Stromal cell of bone marrow (primary cell): ENCODE data around the gene KLF3.
"Not testable (repeated sequence)": the region's sequence is repeated elsewhere in the genome, so short reads cannot be mapped to it uniquely, and the experiment has no call there.

ENCODE experiments used
- DNase-seq: peaks from one replicate; pipeline ENCODE4 v3.0.0-alpha.2; 2012; ENCODE audit warnings: low read depth

Gene KLF3

DNA sequence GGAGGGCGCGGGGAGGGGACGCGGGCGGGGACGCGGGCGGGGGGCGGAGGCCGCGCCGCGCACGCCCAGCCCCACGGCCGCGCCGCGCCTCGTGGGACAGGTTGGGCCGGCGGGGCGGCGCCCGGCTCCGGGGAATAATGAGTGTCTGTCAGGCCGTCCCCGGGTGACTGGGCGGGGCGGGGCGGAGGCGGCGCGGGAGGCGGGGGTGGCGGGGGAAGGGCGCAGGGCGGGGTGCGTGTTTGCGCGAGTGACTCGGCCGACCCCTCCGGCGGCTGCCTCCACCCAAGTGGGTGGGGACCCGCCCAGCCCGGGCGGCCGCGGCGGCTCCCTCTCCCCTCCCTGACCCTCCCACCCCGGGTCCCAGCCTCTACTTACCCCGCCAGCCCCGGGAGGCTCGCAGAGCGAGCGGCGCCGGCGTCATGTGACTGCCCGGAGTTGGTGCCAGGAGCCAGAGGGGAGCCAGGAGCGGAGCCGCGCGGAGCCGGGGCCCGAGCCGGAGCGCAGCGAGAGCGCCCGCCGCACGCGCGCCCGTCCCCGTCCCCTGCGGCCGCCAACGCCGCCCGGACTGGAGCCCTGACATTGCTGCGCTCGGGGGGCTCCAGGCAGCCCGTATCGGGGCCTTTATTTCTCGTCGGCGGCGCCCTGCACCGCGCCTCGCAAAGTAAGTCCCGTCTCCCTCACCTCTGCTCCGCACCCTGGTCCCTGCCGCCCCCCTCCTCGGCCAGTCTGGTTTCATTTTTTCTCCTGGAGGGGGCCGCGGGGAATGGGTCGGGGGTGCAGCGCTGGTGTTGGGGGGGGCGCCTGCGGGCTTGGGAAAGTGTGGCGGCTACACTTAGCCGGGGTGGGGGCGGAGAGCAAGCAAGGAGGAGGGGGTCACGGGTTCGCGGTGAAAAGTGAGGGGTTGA is at the start of gene KLF3:
Gene KLF3 (plus strand): TSS at position 399 of the 905 bp plus-strand sequence. CDS start 16,427 bp downstream, outside the sequence.
- DNase-seq, result peak; percentile 84

DNA sequence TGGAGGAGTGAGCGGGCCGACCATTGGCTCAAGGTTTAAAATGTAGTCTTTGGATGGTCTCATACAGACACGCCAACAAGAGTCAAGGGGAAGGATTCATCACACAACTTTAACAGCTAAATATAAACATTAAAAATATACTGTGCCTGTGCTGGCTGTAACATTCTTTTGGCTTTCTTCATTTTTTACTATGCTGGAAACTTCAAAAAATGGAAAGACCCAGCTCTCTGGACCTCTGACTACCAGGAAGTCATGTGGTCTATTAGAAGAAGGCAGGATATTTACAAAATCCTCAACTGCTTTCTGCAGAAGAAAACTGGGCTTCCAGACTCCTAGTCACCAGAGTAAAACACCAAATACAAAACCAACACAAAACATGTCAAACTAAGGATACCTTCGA is 49.8 kb upstream of the KLF3 start:
- DNase-seq, result no peak

DNA sequence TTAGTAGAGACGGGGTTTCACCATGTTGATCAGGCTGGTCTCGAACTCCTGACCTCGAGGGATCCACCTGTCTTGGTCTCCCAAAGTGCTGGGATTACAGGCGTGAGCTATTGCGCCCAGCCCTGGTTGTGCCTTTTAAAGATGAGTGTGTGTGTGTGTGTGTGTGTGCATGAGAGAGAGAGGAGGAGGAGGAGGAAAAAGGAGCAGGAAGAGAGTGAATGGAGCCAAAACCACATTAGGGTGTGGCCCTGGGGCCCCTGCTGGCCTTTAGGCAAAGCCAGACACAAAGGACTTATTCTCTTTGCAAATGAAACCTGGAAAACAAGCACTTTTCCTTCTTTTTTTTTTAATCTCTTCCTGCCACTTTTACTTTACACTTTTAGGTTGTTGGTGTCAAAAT is 48.2 kb upstream of the KLF3 start:
- DNase-seq, result no peak

DNA sequence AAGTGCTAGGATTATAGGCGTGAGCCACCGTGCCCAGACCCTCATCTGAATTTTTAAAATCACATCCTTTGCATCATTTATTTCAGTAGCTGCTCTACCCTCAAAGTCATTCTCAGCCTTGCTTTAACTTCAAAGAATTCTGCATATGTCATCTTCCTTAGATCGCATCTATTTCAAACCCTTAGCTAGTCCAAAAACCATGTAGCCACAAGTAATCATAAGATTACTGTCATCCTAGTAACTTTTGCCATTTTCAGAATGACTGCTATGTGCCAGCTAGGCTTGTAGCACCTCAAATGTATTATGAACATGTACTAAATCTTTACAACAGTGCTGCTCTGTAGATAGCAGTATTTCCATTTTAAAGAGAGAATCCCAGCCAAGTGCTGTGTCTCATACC is 45.5 kb upstream of the KLF3 start:
- no peak for DNase-seq

DNA sequence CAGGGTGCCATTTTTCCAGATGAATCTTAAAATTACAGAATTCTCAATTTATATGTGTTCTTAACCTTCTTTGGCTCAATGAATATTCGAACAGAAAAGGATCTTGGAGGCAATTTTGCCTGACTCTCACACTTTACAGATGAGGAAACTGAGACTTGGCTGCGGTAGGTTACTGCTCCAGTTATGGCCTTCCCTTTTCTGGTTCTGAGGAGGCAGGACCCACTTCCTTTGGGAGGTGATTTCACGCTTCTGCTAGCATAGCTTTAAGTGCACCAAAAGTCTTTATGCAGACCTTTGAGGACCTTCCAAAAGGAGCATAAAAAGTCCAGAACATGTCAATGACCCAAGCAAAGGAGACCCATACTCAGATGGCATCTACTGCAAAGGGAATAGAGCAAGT is 44.7 kb upstream of the KLF3 start:
- no peak for DNase-seq

DNA sequence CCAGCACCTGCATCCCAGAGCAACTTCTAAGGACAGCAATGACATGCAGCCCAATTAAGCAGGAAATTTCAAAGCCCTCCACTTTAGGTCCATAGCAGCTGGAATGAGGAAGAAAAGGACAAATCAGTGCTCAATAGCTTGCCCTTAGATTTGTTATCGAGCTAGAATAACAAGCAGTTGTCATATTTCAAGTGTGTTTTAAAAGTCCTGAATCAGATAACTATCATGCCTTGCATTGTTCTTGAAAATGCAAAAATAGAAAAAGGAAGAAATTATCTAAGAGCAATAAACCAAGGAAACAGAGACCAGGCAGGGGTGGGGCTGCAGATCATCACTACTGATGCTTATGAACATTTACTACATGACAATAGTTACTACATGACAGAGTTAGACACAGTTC is 43.9 kb upstream of the KLF3 start:
- DNase-seq, result no peak

DNA sequence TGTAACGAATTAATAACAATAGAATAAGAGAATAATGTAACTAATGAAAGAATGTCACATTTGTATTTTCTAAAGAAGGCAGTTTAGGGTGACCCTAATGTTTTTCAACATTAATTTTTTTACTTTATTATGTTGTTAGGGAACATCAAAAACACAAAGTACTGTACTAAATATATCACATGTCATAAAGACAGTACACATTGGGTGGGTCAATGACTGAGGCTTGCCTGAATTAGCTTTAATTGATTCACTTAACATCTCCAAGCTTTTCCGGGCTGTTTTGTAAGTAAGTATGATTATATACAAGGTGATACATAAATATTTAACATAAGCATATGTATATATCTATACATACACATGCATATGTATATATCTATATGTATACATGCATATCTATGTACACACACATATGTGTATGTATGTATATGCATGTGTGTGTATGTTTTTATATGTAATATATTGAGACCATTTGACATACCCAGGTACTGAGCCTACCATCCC is 43.4 kb upstream of the KLF3 start:
- DNase-seq, result no peak

DNA sequence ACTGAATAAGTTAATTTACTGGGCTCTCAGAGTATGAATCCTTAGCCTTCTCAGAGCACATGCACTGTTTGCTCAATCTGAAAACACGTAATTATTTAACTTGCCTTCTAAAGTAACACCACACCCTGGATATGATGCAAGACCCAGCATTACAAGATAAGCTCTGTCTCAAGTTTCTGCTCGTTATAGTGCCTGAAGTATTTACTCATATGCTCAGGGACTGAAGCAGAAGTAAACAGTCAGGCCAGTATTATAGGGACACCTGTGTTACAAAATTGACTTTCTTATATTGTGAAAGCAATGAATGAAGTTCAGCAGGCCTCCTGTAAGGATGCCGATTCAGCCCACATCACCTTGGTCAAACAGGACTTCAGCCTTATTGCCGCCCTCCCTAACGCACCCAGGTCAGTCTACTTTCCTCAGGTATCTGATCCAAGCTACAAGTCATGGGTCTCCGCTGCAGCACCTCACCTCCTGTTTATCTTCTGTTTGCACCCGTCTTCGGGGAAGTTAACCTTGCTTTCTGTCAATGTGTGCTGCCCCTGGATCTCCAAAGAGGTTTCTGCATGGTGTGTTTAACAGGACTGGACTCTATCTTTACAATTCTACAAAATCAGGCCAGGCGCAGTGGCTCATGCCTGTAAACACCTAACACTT is 42.8 kb upstream of the KLF3 start:
- peak; percentile 59 for DNase-seq

DNA sequence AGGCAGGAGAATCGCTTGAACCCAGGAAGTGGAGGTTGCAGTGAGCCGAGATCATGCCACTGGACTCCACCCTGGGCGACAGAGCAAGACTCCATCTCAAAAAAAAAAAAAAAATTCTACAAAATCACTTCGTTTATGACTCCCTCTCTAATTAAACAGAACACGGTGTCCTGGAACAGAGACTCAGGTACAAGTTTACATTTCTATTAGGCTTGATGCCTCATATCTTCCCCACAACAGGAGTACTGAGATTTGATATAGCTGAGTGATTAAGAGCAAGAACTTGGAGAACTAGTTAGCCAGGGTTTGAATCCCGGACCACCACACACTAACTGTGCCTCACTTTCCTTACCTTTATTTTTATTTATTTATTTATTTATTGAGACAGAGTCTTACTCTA is 42.2 kb upstream of the KLF3 start:
- no peak for DNase-seq

DNA sequence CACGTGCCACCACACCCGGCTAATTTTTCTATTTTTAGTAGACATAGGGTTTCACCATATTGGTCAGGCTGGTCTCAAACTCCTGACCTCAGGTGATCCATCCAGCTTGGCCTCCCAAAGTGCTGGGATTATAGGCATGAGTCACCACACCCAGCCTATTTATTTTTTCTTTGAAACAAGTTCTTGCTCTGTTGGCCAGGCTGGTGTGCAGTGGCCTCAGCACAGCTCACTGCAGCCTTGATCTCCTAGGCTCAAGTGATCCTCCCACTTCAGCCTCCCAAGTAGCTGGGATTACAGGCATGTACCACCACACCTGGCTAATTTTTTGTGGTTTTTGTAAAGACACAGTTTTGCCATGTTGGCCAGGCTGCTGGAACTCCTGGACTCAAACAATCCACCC is 41.7 kb upstream of the KLF3 start:
- not testable (repeated sequence) for DNase-seq

DNA sequence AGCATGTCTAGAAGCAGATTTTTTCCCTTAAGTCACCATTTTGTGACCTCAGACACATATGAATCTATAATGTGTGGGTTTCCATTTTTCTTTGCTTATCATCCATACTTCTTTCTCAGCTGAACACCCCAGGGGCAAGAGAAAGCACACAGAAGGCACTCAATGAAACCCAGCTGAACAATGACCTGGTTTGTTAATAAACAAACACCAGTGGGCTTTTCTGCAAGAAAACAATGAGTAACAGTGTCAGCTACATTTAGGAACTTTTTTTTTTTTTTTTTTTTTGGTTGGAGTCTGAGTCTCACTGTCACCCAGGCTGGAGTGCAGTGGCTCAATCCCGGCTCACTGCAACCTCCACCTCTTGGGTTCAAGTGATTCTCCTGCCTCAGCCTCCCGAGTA is 40.7 kb upstream of the KLF3 start:
- no peak for DNase-seq

DNA sequence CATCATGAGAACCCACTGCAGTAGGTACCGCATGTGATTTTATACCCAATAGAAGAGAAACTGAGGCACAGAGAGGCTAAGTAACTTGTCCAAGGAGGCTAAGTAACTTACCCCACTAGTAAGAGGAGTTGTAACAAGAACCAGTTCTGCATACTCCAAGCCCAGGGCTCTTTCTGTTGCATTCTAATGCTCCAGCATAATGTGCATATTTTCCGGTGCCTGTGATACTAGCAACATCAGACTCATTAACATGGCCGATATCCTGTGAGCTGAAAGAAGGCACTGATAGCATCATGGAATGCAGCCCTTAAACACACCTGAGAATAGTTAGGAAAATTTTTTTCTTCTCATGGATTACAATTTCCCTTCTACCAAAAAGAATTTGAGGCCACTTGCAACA is 39.7 kb upstream of the KLF3 start:
- DNase-seq, result no peak

DNA sequence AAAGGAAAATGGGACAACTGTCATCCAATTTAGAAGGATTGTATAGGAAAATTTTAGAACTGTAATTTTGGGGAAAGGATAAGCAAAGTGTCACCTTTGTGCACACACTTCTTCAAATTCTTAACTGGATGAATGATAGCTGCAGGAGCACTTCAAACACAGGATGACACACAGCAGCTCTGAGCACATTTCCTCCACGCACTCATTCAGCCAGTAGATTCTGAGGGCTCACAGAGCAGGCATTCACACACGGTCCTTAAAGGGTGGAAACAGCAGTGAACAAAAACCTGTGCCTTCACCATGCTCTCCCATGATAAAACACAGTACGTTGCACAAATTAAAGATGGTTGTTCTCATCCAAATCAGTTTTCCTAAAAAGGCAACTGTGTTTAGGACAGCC is 38.5 kb upstream of the KLF3 start:
- DNase-seq, result no peak

DNA sequence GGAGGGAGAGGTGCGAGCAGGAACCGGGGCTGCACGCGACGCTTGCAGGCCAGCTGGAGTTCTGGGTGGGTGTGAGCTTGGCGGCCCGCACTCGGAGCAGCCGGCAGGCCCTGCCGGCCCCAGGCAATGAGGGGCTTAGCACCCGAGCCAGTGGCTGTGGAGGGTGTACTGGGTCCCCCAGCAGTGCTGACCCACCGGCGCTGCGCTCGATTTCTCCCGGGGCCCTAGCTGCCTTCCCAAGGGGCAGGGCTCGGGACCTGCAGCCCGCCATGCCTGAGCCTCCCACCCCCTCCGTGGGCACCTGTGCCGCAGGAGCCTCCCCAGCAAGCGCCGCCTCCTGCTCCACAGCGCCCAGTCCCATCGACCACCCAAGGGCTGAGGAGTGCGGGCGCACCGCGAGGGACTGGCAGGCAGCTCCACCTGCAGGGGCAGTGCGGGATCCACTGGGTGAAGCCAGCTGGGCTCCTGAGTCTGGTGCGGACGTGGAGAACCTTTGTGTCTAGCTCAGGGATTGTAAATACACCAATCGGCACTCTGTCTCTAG is 37.0 kb upstream of the KLF3 start:
- not testable (repeated sequence) for DNase-seq

DNA sequence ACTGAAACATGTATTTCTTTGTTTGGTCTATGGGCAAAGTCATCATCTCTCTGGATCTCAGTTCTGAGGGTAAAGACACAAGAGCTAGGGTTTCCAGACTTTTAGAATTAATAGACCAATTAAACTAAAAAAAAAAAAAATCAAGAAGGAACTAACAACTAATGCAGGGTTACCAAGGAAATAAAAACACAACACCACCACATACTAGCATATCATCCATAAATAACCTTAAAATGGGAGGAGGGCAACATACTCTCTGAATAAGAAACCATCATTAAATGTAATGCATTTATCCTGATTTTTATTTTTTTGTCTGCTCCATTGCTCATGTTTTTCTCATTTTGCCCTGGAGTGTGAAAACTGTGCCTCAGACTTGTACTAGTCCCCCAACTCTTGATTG is 33.5 kb upstream of the KLF3 start:
- no peak for DNase-seq

DNA sequence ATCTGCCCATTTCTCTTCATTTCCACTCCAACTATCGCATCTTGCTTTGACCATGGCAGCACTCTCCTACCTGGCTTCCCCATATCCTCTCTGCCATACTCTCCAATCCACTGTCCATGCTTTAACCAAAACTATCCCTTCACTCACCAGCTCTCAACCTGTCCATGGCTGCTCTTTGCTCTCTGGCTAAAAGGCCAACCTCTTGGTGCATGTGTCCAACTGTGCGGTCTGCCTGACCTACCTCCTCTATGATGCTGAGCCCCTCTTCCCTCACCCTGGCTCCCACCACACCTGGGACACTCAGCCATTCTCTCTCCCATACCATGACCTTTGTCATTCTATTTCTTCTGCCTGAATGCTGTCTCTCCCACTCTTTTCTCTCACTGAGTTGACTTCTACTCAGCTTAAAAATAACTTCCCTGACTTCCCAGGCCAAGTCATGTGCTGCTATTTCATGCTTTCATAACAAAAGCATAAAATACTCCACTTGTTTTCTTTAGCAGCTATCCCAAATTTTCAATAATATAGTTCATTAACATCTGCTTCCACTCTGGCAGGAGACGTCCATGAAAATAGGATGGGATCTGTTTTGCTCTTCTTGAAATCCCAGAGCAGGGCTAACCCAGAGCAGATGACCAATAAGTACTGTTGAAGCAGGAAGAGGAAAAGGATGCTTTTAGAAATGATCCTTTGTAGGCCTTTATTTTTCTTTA is 29.8 kb upstream of the KLF3 start:
- peak; percentile 41 for DNase-seq

DNA sequence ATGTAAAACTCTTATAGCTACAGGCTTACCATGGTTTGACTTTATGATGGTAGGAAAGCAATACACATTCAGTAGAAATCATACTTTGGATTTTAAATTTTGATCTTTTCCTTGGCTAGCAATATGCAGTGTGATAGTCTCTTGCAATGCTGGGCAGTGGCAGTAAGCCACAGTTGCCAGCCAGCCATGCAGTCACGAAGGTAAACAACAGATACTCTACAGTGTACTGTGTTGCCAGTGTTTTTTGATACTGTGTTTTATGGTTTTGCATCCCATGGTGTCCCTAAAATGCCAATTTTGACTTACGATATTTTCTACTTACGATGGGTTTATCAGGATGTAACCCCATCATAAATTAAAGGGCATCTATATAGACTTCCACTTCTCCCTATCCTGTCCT is 24.8 kb upstream of the KLF3 start:
- no peak for DNase-seq

DNA sequence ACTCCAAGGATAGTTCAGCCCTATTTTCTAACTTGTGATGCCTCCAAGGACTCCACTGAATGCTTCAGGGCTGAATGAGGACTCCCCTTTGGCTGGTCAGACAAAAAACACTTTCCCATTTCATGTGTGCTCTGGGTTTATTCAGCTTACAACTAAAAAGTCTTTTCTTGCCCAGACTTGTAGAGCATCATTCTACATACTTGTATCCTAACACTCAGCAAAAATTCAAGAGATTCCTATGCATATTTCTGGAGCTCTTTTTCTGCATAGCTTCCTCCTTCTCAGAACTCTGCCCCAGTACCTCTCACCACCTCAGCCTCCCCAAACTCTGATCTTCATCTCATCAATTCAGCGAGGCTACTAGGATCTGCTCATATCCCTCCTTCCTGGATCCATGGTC is 22.2 kb upstream of the KLF3 start:
- DNase-seq, result no peak

DNA sequence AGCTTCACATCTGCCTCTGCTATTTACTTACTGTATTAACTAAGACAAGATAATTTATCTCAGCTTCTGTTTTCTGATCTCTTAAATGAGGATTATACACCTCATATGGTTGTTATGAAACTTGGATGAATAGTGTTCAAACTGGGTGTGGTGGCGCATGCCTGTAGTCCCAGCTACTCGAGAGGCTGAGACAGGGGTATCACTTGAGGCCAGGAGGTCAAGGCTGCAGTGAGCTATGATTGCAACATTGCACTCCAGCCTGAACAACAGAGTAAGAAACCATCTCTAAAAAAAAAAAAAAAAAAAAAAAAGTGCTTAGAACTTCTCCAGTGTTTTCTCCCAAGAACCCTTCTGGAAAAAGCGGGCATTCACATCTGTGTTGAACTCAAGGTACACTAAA is 19.8 kb upstream of the KLF3 start:
- no peak for DNase-seq

DNA sequence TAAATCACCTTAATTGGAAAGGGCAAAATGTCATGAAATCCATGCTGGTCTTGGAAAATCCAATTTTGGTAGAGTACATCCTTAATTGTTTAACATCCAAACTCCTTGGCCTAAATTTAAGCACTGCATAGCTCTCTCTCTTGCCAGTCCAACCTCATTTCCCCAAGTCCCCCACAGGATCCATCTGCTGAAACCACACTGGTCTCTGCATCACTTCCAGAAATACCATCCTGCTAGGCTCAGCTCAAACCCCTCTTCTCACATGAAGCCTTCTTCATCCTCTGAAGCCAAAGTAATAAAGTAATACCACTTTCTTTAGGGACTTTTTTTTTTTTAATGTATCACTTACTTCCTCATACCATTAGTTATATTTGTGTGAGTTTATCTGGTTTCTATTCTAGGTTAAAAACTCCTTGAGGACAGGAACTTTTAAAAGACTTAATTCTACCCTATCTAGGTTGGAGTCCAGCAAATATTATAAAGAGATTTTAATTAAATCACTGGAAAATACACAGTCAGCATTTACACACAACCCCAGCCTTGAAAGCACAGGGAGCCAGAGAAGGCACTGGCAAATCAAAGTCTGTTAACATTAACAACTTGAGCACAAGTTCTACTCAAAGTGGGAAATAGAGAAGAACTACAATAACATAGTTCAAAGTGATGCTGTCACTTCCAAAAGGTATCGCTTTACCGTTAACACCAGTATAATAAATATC is 16.7 kb upstream of the KLF3 start:
- no peak for DNase-seq

DNA sequence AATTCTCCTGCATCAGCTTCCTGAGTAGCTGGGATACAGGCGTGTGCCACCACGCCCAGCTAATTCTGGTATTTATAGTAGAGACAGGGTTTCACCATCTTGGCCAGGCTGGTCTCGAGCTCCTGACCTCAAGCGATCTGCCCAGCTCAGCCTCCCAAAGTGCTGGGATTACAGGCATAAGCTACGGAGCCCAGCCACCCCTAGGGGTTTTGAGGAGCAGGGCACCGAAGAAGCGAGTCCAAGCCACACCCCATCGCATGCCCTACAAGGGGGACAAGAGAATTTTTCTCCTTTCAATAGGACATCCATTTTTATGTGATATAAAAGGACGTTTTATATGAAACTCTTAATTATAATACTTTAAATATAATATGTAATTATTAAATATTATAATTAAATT is 13.9 kb upstream of the KLF3 start:
- no peak for DNase-seq

DNA sequence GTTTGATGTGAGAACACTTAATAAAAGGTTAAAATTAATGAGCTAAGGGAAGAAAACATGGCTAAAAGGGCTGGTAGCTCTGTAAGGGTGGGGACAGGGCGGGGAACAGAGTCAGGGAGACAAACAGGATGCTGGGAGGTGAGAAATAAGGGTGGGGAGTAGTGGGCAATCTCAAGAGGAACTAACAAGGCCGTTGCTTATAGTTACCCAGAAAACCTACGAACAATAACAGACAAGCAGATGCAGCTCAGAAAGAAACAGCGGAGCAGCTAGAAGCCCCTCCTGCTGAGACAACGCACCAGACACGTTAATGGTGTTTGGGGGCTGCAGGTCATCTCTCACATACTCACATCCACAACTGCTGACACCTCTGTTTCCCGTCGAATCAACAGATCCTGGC is 9.7 kb upstream of the KLF3 start:
- no peak for DNase-seq
